ENCODE data around the gene FBXL4.
A peak's percentile ranks its signal among the peaks of the same experiment; 100 is the strongest.
"Not testable (repeated sequence)": the region's sequence is repeated elsewhere in the genome, so short reads cannot be mapped to it uniquely, and the experiment has no call there.

FBXL4 gene

DNA sequence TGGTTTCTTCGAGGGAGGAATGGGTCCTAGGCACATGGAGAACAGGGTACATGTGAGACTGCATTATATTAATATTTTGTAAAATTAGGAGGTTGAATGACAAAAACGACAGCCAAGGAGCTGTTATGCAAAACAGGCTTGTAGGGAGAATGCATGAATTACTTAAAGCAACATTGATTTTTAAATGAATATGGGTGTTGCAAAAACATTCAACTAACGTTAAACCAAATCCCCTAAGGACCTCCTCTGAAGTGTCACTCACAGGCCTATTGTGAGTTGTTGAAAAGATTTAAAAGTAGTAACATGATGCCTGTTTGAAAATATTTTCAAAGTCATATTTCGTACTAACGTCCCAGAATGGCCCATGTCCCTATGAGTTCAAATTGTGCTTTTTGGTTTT lies 21.9 kb downstream of the FBXL4 start:
- DNase-seq (ENCODE audit: low read depth) = no peak
- TF ChIP-seq, protein P1, sequence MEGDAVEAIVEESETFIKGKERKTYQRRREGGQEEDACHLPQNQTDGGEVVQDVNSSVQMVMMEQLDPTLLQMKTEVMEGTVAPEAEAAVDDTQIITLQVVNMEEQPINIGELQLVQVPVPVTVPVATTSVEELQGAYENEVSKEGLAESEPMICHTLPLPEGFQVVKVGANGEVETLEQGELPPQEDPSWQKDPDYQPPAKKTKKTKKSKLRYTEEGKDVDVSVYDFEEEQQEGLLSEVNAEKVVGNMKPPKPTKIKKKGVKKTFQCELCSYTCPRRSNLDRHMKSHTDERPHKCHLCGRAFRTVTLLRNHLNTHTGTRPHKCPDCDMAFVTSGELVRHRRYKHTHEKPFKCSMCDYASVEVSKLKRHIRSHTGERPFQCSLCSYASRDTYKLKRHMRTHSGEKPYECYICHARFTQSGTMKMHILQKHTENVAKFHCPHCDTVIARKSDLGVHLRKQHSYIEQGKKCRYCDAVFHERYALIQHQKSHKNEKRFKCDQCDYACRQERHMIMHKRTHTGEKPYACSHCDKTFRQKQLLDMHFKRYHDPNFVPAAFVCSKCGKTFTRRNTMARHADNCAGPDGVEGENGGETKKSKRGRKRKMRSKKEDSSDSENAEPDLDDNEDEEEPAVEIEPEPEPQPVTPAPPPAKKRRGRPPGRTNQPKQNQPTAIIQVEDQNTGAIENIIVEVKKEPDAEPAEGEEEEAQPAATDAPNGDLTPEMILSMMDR (IDR thresholded peaks at IDR 0.05; ENCODE audit: low read length, missing control alignments) = no peak
- no peak overlapping the region for H3K4me3 ChIP-seq (replicated peaks; ENCODE audit: low read depth, low read length)

DNA sequence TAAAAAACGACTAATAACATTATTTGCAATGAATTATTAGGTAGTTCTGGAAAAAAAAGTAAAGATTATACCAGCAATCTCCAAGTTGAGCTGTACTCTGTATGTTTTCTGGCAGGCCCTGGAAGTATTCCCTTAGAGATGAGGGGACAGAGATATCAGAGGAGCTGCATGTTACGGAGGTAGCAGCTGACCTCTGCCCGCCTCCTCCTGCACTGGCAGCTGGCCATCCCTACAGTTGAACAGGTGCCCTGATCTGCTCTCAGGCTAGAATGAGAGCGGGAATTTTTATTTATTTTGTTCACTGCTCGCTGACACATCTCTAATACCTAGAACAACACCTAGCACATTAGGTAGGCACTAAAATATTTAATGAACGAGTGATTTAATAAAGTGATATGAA lies 23.1 kb downstream of the FBXL4 start:
- TF ChIP-seq, protein P1 (IDR thresholded peaks at IDR 0.05; ENCODE audit: low read length, missing control alignments) = no peak
- DNase-seq (ENCODE audit: low read depth) = no peak
- no peak overlapping the region for H3K4me3 ChIP-seq (replicated peaks; ENCODE audit: low read depth, low read length)

DNA sequence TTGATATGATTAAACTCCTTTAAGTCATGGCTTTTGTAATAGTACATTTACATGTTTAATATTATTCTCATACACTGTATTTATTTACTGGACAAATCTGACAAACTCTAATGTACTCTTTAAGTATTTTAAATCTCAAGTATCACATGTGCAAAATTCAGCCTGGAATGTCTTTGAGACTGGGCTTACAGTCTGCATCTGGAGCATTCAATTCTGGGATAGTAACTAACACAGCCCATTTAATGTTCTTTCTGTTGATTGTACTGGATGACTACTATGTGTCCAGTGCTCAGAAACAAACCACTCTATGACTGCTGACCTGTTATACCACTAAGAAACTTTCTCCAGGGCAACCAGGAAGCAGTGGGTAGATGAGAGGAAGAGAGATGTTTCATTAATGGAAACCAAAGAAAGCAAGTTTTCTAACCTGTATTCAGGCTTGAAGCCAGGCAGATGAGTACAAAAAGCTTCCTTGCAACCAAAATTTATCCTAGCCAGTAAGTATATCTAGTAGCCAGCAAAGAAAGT lies 26.8 kb downstream of the FBXL4 start:
- DNase-seq (ENCODE audit: low read depth) = no peak
- no peak overlapping the region for H3K4me3 ChIP-seq (replicated peaks; ENCODE audit: low read depth, low read length)
- TF ChIP-seq, protein P1 (IDR thresholded peaks at IDR 0.05; ENCODE audit: low read length, missing control alignments) = no peak

DNA sequence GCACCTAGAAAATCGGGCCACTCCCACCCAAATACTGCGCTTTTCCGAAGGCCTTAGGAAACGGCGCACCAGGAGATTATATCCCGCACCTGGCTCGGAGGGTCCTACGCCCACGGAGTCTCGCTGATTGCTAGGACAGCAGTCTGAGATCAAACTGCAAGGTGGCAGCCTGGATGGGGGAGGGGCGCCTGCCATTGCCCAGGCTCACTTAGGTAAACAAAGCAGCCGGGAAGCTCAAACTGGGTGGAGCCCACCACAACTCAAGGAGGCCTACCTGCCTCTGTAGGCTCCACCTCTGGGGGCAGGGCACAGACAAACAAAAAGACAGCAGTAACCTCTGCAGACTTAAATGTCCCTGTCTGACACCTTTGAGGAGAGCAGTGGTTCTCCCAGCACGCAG lies 36.8 kb downstream of the FBXL4 start:
- H3K4me3 ChIP-seq (replicated peaks; ENCODE audit: low read depth, low read length); DNase-seq (ENCODE audit: low read depth): not testable (repeated sequence)

DNA sequence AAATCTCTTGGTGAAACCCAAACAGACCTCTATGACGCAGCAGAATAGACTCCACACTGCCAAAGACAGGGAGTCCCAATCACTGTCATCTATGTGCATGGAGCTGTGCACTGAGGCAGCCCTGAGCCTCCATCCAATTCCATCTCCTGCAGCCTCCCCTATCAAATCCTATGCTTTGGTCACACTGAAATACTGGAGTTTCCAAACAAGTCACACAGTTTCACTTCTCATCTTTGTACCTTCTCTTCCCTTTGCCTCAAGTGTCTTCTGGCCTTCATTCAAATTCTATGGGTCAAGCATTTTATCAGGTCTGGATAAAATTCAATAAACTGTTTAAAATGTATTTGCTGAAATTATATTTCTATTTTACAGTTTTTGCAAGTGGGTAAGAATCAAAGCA lies 38.5 kb downstream of the FBXL4 start:
- no peak for DNase-seq (ENCODE audit: low read depth)
- TF ChIP-seq, protein P1 (IDR thresholded peaks at IDR 0.05; ENCODE audit: low read length, missing control alignments) = no peak
- H3K4me3 ChIP-seq (replicated peaks; ENCODE audit: low read depth, low read length) = no peak overlapping the region

DNA sequence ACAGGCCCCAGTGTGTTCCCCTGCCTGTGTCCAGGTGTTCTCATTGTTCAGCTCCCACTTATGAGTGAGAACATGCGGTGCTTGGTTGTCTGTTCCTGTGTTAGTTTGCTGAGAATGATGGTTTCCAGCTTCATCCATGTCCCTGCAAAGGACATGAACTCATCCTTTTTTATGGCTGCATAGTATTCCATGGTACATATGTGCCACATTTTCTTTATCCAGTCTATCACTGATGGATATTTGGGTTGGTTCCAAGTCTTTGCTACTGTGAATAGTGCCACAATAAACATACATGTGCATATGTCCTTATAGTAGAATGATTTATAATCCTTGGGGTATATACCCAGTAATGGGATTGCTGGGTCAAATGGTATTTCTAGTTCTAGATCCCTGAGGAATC lies 41.4 kb downstream of the FBXL4 start:
- DNase-seq (ENCODE audit: low read depth); H3K4me3 ChIP-seq (replicated peaks; ENCODE audit: low read depth, low read length): not testable (repeated sequence)

DNA sequence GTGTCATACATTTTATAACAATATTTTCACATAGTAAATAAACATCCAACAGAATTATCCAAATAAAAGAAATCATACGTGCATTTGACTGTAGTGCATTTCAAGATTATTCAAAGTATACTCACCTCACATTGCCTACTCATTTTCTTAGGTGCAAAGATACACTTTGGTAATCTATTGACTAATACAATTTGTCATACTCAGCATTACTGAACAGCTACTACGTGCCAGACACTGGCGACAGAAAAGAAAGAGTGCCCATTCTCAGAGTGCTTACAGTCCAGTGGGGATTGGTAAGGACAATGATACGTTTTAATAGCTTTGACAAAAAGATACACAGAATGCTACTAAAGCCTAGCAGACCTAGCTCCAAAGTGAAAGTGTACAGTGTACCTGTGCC lies 42.0 kb downstream of the FBXL4 start:
- no peak for DNase-seq (ENCODE audit: low read depth)
- TF ChIP-seq, protein P1 (IDR thresholded peaks at IDR 0.05; ENCODE audit: low read length, missing control alignments) = no peak

DNA sequence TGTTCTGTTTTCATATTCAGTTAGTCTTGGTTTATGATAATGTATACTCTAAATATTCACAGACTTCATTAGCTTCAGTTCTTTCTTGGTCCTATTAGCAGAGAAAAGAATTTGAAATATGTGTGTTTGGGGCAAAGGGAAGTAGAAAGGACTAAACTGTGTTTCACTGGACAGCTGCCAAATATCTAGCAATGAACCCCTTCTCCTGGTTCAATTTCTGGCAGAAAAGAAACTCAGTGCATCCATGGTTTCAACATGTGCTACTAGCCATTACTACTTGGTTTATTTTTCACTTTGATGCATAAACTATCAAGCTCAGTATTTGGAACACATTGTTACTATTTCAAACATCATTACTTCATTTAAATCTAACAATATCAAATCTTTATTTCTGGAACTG lies 43.6 kb downstream of the FBXL4 start:
- H3K4me3 ChIP-seq (replicated peaks; ENCODE audit: low read depth, low read length) = no peak overlapping the region
- TF ChIP-seq, protein P1 (IDR thresholded peaks at IDR 0.05; ENCODE audit: low read length, missing control alignments) = no peak
- peak; percentile 24 for DNase-seq (ENCODE audit: low read depth)

More for the DNA sequence above, 42.0 kb downstream of the FBXL4 start:
- H3K4me3 ChIP-seq (replicated peaks; ENCODE audit: low read depth, low read length) = no peak overlapping the region
